Measurements from ENCODE around the gene CES3.
"Not testable (repeated sequence)": the region's sequence is repeated elsewhere in the genome, so short reads cannot be mapped to it uniquely, and the experiment has no call there.

The CES3 gene

DNA sequence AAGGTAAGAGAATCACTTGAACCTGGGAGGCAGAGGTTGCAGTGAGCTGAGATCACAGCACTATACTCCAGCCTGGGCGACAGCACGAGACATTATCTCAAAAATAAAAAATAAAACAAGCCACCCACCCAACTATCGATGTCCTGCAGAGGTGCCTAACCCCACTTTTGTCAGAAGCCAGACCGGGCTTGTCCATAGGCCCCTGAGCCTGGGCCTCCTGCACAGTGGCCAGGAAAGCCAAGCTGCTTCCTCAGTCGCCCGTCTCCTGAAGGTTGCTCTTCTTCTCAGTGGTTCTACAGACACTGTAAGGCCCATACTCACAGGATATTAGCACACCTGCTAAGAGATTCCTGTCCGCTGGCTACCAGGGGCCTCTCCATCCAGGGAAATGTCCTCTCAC is 14.5 kb upstream of the CES3 start:
- no peak for DNase-seq (ENCODE audit: low read depth, low spot score)

DNA sequence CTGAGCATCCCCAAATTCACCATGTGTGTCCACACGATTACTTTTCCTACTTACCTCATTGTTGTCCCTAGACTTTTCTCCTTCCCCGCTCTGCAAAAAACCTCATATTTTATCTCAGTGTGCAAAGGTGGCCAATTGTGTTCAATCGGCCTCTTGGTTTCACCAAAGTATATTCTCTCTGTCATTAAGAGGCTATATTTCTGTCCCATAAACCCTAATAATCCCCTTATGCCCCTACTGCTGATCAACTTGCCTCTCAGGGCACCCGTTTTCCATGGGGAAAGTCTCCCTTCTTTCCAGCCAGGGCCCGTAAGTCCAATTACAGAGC is 14.1 kb upstream of the CES3 start:
- DNase-seq (ENCODE audit: low read depth, low spot score): no peak

- DNase-seq (ENCODE audit: low read depth, low spot score): peak; percentile 60
Measured at GRCh38 chr16:66947302-66948065, 13.6 kb upstream of the CES3 start.

- DNase-seq (ENCODE audit: low read depth, low spot score): no peak
Measured at GRCh38 chr16:66948134-66948836, 12.8 kb upstream of the CES3 start.

GRCh38 chr16:66948837-66949225 is 12.2 kb upstream of the CES3 start:
- no peak for DNase-seq (ENCODE audit: low read depth, low spot score)

GRCh38 chr16:66949472-66949871 is 11.6 kb upstream of the CES3 start:
- DNase-seq (ENCODE audit: low read depth, low spot score): no peak

- DNase-seq (ENCODE audit: low read depth, low spot score): no peak
Measured at GRCh38 chr16:66950437-66950836, 10.6 kb upstream of the CES3 start.

GRCh38 chr16:66950971-66951790 is 9.9 kb upstream of the CES3 start:
- no peak for DNase-seq (ENCODE audit: low read depth, low spot score)

DNA sequence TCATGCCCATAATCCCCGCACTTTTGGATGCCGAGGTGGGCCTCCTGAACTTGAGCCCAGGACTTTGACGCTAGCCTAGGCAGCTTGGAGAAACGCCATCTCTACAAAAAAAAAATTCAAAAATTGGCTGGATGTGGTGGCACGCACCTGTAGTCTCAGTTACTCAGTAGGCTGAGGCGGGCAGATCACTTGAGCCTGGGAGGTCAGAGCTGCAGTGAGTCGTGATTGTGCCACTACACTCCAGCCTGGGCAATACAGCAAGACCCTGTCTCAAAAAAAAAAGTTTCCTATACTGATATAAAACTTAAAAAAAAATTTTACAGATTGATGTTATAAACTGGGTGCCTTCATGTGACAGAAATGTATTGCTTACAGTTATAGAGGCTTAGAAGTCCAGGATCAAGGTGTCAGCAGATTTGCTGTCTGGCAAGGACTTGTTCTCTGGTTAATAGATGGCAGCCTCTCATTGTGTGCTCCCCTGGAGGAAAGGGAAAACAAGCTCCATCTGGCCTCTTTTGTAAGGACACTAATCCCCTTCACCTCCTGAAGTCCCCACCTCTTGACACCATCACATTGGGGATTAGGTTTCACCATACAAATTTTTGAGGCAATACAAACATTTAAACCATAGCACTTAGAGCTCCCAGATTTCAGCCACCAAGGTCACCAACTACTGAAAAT is 8.5 kb upstream of the CES3 start:
- DNase-seq (ENCODE audit: low read depth, low spot score): no peak

DNA sequence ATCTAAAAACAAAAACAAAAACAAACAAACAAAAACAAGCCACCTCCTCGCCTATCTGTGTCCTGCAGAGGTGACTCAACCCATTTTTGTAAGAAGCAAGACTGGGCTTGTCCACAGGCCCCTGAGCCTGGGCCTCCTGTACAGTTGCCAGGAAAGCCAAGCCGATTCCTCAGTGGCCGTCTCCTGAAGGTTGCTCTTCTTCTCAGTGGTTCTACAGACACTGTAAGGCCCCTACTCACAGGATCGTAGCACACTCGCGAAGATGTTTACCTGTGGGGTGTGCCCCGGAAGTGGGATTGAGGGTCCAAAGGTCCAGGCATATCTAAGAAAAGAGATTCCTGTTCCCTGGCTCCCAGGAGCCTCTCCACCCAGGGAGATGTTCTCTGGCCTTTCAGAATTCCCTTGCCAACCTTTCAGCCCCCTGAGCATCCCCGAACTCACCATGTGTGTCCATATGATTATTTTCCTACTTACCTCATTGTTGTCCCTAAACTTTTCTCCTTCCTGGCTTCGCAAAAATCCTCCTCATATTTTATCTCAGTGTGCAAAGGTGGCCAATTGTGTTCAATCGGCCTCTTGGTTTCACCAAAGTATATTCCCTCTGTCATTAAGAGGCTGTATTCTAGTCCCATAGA is 7.5 kb upstream of the CES3 start:
- no peak for DNase-seq (ENCODE audit: low read depth, low spot score)

GRCh38 chr16:66954097-66954659 is 6.9 kb upstream of the CES3 start:
- peak; percentile 46 for DNase-seq (ENCODE audit: low read depth, low spot score)

DNA sequence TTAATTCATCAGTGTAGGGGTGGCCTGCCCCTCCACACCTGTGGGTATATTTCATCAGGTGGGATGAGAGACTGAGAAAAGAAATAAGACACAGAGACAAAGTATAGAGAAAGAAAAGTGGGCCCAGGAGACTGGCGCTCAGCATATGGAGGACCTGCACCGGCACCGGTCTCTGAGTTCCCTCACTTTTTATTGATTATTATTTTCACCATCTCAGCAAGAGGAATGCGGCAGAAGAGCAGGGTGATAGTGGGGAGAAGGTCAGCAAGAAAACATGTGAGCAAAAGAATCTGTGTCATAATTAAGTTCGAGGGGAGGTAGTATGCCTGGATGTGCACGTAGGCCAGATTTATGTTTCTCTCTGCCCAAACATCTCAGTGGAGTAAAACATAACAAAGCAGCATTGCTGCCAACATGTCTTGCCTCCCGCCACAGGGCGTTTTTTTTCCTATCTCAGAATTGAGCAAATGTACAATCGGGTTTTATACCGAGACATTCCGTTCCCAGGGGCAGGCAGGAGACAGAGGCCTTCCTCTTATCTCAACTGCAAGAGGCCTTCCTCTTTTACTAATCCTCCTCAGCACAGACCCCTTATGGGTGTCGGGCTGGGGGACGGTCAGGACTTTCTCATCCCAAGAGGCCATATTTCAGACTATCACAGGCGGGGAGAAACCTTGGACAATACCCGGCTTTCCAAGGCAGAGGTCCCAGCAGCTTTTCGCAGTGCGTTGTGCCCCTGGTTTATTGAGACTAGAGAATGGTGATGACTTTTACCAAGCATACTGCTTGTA is 5.5 kb upstream of the CES3 start:
- not testable (repeated sequence) for DNase-seq (ENCODE audit: low read depth, low spot score)

GRCh38 chr16:66956154-66956457 is 5.0 kb upstream of the CES3 start:
- DNase-seq (ENCODE audit: low read depth, low spot score): not testable (repeated sequence)

DNA sequence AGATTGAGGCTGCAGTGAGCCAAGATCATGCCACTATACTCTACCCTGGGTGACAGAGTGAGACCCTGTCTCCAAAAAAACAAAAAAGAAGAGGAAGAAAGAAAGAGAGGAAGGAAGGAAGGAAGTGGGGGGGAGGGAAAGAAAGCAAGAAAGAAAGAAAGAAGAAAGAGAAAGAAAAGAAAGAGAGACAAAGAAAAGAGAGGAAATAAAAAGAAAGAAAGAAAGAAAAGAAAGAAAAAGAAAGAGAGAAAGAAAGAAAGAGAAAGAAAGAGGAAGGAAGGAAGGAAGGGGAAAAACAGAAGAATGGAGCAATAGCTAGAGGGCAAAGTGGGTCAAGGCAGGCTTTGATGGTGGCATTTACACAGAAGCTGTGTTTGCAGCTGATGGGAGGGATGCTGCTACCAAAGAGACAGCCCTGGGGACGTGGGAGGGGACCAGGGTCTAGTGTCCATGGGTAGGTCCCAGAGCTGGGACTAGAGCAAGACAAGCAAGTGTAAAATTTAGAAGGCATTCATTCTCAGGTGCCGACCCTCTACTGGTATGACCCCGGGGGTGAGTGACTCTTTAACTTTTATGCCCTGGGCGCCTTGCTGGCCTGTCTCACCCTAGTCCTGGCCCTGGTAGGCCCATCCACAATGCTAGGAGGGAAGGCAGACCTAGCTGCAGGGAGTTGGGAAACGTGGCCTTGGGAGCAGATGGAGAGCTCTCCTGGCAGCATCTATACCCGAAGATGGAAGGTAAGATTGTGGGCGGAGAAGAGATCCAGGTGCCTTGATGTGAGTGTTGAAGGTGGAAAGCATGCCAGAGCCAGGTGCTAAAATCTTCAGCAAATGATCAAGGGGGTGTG is 2.0 kb upstream of the CES3 start:
- no peak for DNase-seq (ENCODE audit: low read depth, low spot score)

DNA sequence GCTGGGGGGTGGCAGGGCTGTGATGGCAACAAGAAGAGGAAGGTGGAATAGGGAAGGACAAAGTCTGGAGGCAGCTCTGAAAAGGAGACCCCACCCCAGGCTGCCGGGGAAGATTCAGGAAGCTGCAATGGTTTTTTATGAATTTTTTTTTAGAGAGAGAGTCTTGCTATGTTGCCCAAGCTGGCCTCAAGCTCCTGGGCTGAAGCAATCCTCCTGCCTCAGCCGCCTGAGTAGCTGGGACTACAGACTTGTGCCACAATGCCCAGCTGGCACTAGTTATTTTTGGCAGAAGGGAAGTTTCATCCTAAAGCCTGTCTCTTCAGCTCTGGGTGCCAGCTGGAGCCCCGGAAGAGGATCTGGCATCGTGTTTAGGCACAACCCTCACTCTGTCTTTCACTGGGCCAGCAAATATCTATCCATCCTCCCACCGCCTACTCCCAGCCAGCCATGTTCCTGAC is 1.3 kb upstream of the CES3 start:
- DNase-seq (ENCODE audit: low read depth, low spot score): no peak

DNA sequence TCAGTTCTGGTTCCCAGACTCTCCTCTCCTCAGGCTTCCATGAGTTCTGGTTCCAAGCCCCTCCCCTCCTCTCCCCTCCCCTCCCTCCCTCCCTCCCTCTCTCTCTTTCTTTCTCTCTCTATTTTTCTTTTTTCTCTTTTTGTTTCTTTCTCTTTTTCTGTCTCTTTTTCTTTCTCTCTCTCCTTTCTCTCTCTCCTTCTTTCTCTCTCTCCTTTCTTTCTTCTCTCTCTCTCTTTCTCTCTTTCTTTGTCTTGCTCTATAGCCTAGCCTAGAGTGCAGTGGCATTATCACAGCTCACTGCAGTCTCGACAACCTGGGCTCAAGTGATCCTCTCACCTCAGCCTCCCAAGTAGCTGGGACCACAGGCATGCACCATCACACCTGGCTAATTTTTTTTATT is 796 bp upstream of the CES3 start:
- DNase-seq (ENCODE audit: low read depth, low spot score): no peak

GRCh38 chr16:66961914-66962313 is 848 bp downstream of the CES3 start:
- no peak for DNase-seq (ENCODE audit: low read depth, low spot score)

DNA sequence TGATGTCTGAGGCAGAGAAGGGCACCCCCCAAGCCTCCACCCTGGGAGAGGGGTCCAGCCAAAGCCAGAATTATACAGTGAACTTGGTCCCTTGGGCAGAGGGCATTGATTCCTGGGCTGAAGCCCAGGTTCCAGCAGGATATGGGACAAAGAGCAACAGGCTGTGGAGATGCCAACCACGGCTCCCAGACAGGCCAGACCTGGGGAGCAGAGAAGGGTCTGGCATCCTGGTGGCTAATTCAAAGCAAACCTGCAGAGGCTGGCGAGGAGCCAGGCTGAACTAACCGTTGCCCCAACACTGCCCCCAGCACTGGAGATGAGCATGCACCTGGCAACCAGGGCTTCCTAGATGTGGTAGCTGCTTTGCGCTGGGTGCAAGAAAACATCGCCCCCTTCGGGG is 3.0 kb downstream of the CES3 start:
- no peak for DNase-seq (ENCODE audit: low read depth, low spot score)

- DNase-seq (ENCODE audit: low read depth, low spot score): no peak
Measured at GRCh38 chr16:66968847-66969246, 7.8 kb downstream of the CES3 start.

All from activated naive CD8-positive, alpha-beta T cell treated with anti-CD3 and anti-CD28 coated beads, Interleukin-2, amount 50 U/mL, for 16 hours (primary cell).